OCI-LY7 (cell line): ENCODE data around the gene RRBP1. TPM values are rescaled to one million over a fixed set of nuclear protein-coding genes. Genes with fewer than 3 reads are reported as not detected.

Source experiments
- BruUV-seq: library from RNA; stranded (reverse); fragments of 400-500 nt; replicated peaks from 2 replicates; lab custom pipeline; 2021; lab: Mats Ljungman, UMichigan
- CTCF ChIA-PET: fragments of 300-600 bp; sonication (Branson Sonifier 250); formaldehyde crosslinking; loops from one replicate; lab custom pipeline; 2022; ENCODE audit warnings: antibody characterized with exemption; ENCODE audit not compliant: unreplicated experiment; lab: Charles Lee
- POLR2A ChIA-PET: fragments of 300-600 bp; sonication (Branson Sonifier 250); formaldehyde crosslinking; loops from one replicate; lab custom pipeline; 2022; ENCODE audit warnings: antibody characterized with exemption; lab: Charles Lee
- DNase-seq: peaks from one replicate; pipeline ENCODE4 v3.0.0-alpha.2; 2015; ENCODE audit warnings: low spot score
- H2AFZ ChIP-seq: fragments of 200-600 bp; sonication (generic), shearing (Covaris generic); 2 replicates; pipeline ENCODE4 v1.6.1; 2014; ENCODE audit warnings: mild to moderate bottlenecking, antibody characterized with exemption, low read length, moderate library complexity
- H3K27ac ChIP-seq: fragments of 200-600 bp; sonication (generic); 2 replicates; pipeline ENCODE4 v1.5.1; 2014; ENCODE audit warnings: mixed run types, low read depth, mild to moderate bottlenecking, moderate library complexity, low read length, inconsistent platforms; ENCODE audit not compliant: poor library complexity, severe bottlenecking
- H3K36me3 ChIP-seq: fragments of 200-600 bp; sonication (generic); 2 replicates; pipeline ENCODE4 v1.6.1; 2014; ENCODE audit warnings: mild to moderate bottlenecking, antibody characterized with exemption, low read length, moderate library complexity, mixed read lengths; ENCODE audit not compliant: insufficient read depth
- H3K4me1 ChIP-seq: fragments of 200-600 bp; sonication (generic); 2 replicates; pipeline ENCODE4 v1.5.1; 2014; ENCODE audit warnings: mild to moderate bottlenecking, low read length; ENCODE audit not compliant: insufficient read depth, poor library complexity, severe bottlenecking
- H3K4me2 ChIP-seq: fragments of 200-600 bp; sonication (generic); 2 replicates; pipeline ENCODE4 v1.6.1; 2014; ENCODE audit warnings: mild to moderate bottlenecking, low read length
- H3K4me3 ChIP-seq: fragments of 200-600 bp; sonication (generic); 2 replicates; pipeline ENCODE4 v1.5.1; 2014; ENCODE audit warnings: mild to moderate bottlenecking, low read depth, low read length; ENCODE audit not compliant: poor library complexity, severe bottlenecking
- H3K79me2 ChIP-seq: fragments of 200-600 bp; sonication (generic); 2 replicates; pipeline ENCODE4 v1.6.1; 2016; ENCODE audit warnings: low read depth, mild to moderate bottlenecking, low read length, moderate library complexity, mixed read lengths; ENCODE audit not compliant: insufficient read depth
- H3K9me2 ChIP-seq: fragments of 200-600 bp; sonication (generic); 2 replicates; pipeline ENCODE4 v1.6.1; 2016; ENCODE audit warnings: mild to moderate bottlenecking, low read length, mixed read lengths; ENCODE audit not compliant: insufficient read depth
- H3K9me3 ChIP-seq: fragments of 200-600 bp; sonication (generic); 2 replicates; pipeline ENCODE4 v1.6.1; 2014; ENCODE audit warnings: mild to moderate bottlenecking, mixed run types, low read length, mixed read lengths
- H4K20me1 ChIP-seq: fragments of 200-600 bp; sonication (generic); 2 replicates; pipeline ENCODE4 v1.6.1; 2014; ENCODE audit warnings: mild to moderate bottlenecking, antibody characterized with exemption, low read length, moderate library complexity, mixed read lengths; ENCODE audit not compliant: insufficient read depth
- EZH2phosphoT487 ChIP-seq: fragments of 200-600 bp; sonication (generic); IDR thresholded peaks from 2 replicates; pipeline ENCODE4 v1.6.1; 2018; ENCODE audit warnings: low read depth, borderline replicate concordance, mild to moderate bottlenecking, mixed run types, antibody characterized with exemption, low read length, moderate library complexity, mixed read lengths
- intact Hi-C: fragments of 100-400 bp; cut with micrococcal nuclease; formaldehyde crosslinking; loops from one replicate; pipeline ENCODE4 v1.10.0; 2022; ENCODE audit not compliant: unreplicated experiment
- total RNA-seq, 2 experiments: library from RNA; depleted of rRNA in 1 of 2; stranded (reverse); fragments of >200 nt in 1 of 2; shearing (Covaris generic) in 1 of 2; gene quantifications; 2 replicates each; pipeline ENCODE4 v1.2.3, GENCODE V29; 2014 to 2022
- TF ChIP-seq, protein P1 (sequence below): fragments of 200-600 bp; sonication (generic); conservative IDR thresholded peaks from 2 replicates; pipeline ENCODE4 v1.5.1; 2014; ENCODE audit warnings: mild to moderate bottlenecking, antibody characterized with exemption, low read length, moderate library complexity, mixed read lengths

Gene RRBP1
- total RNA-seq, 2 experiments from 2014 or later = 13.6 to 46.3 TPM

DNA sequence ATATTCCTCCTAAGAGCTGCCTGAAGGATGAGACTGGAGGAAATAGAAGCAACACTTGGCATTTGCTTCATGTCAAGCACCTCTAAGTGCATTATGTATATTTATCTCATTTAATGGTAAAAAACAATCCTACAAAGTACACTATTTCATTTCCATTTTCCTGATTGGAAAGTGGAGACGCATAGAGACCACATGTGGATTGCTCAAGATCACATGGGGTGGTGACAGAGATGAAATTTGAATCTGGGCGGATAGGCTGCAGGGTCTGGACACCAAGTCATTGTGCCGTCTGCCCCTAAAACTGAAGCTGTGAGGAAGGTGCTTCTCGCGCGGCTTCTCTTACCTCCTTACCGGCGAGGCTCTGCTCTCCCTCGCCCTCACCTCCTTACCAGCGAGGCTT is 48.0 kb upstream of the RRBP1 start:
- H3K9me3 ChIP-seq = no peaks in the 10 kb centered on the region
- TF ChIP-seq, protein P1, sequence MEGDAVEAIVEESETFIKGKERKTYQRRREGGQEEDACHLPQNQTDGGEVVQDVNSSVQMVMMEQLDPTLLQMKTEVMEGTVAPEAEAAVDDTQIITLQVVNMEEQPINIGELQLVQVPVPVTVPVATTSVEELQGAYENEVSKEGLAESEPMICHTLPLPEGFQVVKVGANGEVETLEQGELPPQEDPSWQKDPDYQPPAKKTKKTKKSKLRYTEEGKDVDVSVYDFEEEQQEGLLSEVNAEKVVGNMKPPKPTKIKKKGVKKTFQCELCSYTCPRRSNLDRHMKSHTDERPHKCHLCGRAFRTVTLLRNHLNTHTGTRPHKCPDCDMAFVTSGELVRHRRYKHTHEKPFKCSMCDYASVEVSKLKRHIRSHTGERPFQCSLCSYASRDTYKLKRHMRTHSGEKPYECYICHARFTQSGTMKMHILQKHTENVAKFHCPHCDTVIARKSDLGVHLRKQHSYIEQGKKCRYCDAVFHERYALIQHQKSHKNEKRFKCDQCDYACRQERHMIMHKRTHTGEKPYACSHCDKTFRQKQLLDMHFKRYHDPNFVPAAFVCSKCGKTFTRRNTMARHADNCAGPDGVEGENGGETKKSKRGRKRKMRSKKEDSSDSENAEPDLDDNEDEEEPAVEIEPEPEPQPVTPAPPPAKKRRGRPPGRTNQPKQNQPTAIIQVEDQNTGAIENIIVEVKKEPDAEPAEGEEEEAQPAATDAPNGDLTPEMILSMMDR = no peak
- no peak for TF ChIP-seq EZH2phosphoT487
- POLR2A ChIA-PET = no interaction called here
- H3K4me2 ChIP-seq = no peak overlapping the region
- no peak for DNase-seq
- H3K36me3 ChIP-seq = no peaks in the 10 kb centered on the region
- H3K79me2 ChIP-seq = no peaks in the 10 kb centered on the region
- no peaks in the 10 kb centered on the region for H3K4me1 ChIP-seq
- H2AFZ ChIP-seq = no peak overlapping the region
- CTCF ChIA-PET = no interaction called here
- intact Hi-C loops = no loop called here
- no peaks in the 10 kb centered on the region for H4K20me1 ChIP-seq
- no peak overlapping the region for H3K27ac ChIP-seq
- H3K9me2 ChIP-seq = no peaks in the 10 kb centered on the region
- BruUV-seq = no TSS peak
- no peak overlapping the region for H3K4me3 ChIP-seq

DNA sequence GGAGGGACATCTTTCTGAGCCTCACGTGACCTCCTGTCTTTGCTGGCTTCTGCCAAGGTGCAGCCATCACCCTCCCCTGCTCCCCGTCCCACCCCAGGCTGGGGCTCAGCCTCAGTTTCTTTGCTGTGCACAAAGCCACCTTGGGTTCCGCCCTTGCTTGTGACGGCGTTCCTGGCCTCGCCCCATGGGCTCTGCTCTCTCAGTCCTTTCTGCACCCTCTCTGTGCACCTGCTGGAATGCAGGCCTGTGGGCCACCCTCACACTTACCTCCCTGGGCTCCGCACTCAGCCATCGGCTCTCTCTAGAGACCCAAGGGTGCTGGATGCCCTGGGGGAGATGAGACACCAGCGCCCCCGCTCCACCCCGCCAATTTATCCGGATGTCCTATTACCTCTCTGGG is 46.0 kb upstream of the RRBP1 start:
- TF ChIP-seq, protein P1 = no peak
- TF ChIP-seq EZH2phosphoT487 = no peak
- intact Hi-C loops = no loop called here
- no peaks in the 10 kb centered on the region for H3K4me1 ChIP-seq
- H2AFZ ChIP-seq = no peak overlapping the region
- no TSS peak for BruUV-seq
- POLR2A ChIA-PET = no interaction called here
- H3K27ac ChIP-seq = no peak overlapping the region
- no peaks in the 10 kb centered on the region for H3K9me2 ChIP-seq
- no peaks in the 10 kb centered on the region for H3K36me3 ChIP-seq
- no peak overlapping the region for H3K4me3 ChIP-seq
- DNase-seq = no peak
- CTCF ChIA-PET = no interaction called here
- H3K9me3 ChIP-seq = no peaks in the 10 kb centered on the region
- H3K4me2 ChIP-seq = no peak overlapping the region
- no peaks in the 10 kb centered on the region for H4K20me1 ChIP-seq
- H3K79me2 ChIP-seq = no peaks in the 10 kb centered on the region

DNA sequence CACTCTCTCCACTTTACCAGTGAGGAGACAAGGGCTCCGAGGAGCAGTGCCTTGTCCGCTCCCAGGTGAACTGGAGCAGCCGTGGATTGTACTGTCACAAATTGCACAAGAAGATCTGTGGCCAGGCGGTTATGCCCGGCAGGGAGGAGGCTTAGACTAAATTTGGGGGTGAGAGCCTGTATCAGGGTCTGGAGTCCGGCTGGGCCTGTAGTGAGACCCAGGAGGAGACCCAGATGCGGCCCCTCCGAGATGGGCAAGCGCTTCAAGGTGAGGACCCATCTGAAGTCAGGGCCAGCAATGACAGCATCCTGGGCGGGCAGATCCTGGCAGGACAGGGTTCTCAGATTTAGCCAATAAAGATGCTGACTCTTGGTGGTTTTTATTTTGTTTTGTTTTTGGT is 45.3 kb upstream of the RRBP1 start:
- intact Hi-C loops = no loop called here
- no peaks in the 10 kb centered on the region for H4K20me1 ChIP-seq
- no TSS peak for BruUV-seq
- H3K36me3 ChIP-seq = no peaks in the 10 kb centered on the region
- no peak overlapping the region for H3K4me3 ChIP-seq
- H3K4me2 ChIP-seq = no peak overlapping the region
- DNase-seq = no peak
- no peaks in the 10 kb centered on the region for H3K9me2 ChIP-seq
- POLR2A ChIA-PET = interaction anchor here (0.6 kb wide), 1 partner anchor 238 kb away, joined by 4 read pairs; no protein-coding TSS in a partner anchor
- H2AFZ ChIP-seq = no peak overlapping the region
- CTCF ChIA-PET = no interaction called here
- H3K4me1 ChIP-seq = no peaks in the 10 kb centered on the region
- H3K79me2 ChIP-seq = no peaks in the 10 kb centered on the region
- no peak overlapping the region for H3K27ac ChIP-seq
- TF ChIP-seq, protein P1 = no peak
- TF ChIP-seq EZH2phosphoT487 = no peak
- no peaks in the 10 kb centered on the region for H3K9me3 ChIP-seq
